Neural progenitor cell (in vitro differentiated cells): ENCODE data around the gene RBM28. TPM values are rescaled to one million over a fixed set of nuclear protein-coding genes. Genes with fewer than 3 reads are reported as not detected.

ENCODE experiments used
- DNase-seq: peaks from one replicate; pipeline ENCODE4 v3.0.0-alpha.2; 2016; ENCODE audit warnings: low spot score
- H2AFZ ChIP-seq: fragments of 200-600 bp; sonication (generic); replicated peaks from 2 replicates; pipeline ENCODE4 v1.6.1; 2016; ENCODE audit warnings: antibody characterized with exemption
- H3F3A ChIP-seq: fragments of 200-600 bp; sonication (generic); 2 replicates; pipeline ENCODE4 v1.6.1; 2016; ENCODE audit warnings: antibody characterized with exemption, low read depth
- H3K27ac ChIP-seq: fragments of 200-600 bp; sonication (generic); 2 replicates; pipeline ENCODE4 v1.5.1; 2016; ENCODE audit warnings: mild to moderate bottlenecking
- H3K27me3 ChIP-seq: fragments of 200-600 bp; sonication (generic); 2 replicates; pipeline ENCODE4 v1.6.1; 2016; ENCODE audit warnings: mild to moderate bottlenecking, moderate library complexity
- H3K36me3 ChIP-seq: fragments of 200-600 bp; sonication (generic); 2 replicates; pipeline ENCODE4 v1.5.1; 2016
- H3K4me1 ChIP-seq: fragments of 200-600 bp; sonication (generic); 2 replicates; pipeline ENCODE4 v1.6.1; 2016; ENCODE audit warnings: mixed run types
- H3K4me2 ChIP-seq: fragments of 200-600 bp; sonication (generic); 2 replicates; pipeline ENCODE4 v1.6.1; 2016
- H3K4me3 ChIP-seq: fragments of 200-600 bp; sonication (generic); 2 replicates; pipeline ENCODE4 v1.5.1; 2016
- H3K79me2 ChIP-seq: fragments of 200-600 bp; sonication (generic); 2 replicates; pipeline ENCODE4 v1.6.1; 2016; ENCODE audit warnings: low read depth
- H3K9ac ChIP-seq: fragments of 200-600 bp; sonication (generic); 2 replicates; pipeline ENCODE4 v1.6.1; 2016
- H3K9me3 ChIP-seq: fragments of 200-600 bp; sonication (generic); 2 replicates; pipeline ENCODE4 v1.5.1; 2016; ENCODE audit warnings: low read depth
- H4K20me1 ChIP-seq: fragments of 200-600 bp; sonication (generic); 2 replicates; pipeline ENCODE4 v1.6.1; 2016; ENCODE audit warnings: low read depth
- H3K27ac Mint-ChIP-seq: 3 replicates; pipeline ENCODE4 v1.8.0; 2021; ENCODE audit warnings: mixed read lengths
- H3K27me3 Mint-ChIP-seq: 2 replicates; pipeline ENCODE4 v1.8.0; 2022; ENCODE audit warnings: low read depth, mild to moderate bottlenecking, inconsistent platforms, moderate library complexity, mixed read lengths; ENCODE audit not compliant: insufficient read depth
- H3K36me3 Mint-ChIP-seq: 3 replicates; pipeline ENCODE4 v1.8.0; 2021; ENCODE audit warnings: mixed read lengths
- H3K4me1 Mint-ChIP-seq: 3 replicates; pipeline ENCODE4 v1.8.0; 2021; ENCODE audit warnings: mixed read lengths
- H3K4me3 Mint-ChIP-seq: 3 replicates; pipeline ENCODE4 v1.8.0; 2021; ENCODE audit warnings: mild to moderate bottlenecking, moderate library complexity, mixed read lengths
- H3K9me3 Mint-ChIP-seq: 3 replicates; pipeline ENCODE4 v1.8.0; 2020; ENCODE audit warnings: mixed read lengths
- CTCF ChIP-seq: fragments of 200-600 bp; sonication (generic); IDR thresholded peaks from 2 replicates; pipeline ENCODE4 v1.5.1; 2017; ENCODE audit warnings: antibody characterized with exemption, mild to moderate bottlenecking
- EZH2 ChIP-seq: fragments of 200-600 bp; sonication (generic); IDR thresholded peaks from 2 replicates; pipeline ENCODE4 v1.6.1; 2017; ENCODE audit warnings: antibody characterized with exemption, mild to moderate bottlenecking, moderate library complexity
- EZH2phosphoT487 ChIP-seq: fragments of 200-600 bp; sonication (generic); IDR thresholded peaks from 2 replicates; pipeline ENCODE4 v1.6.1; 2017; ENCODE audit warnings: antibody characterized with exemption
- total RNA-seq: library from RNA; depleted of rRNA; stranded (reverse); fragments of >200 nt; gene quantifications from 2 replicates; pipeline ENCODE4 v1.2.3, GENCODE V29; 2015; ENCODE audit warnings: low replicate concordance

The RBM28 gene
- total RNA-seq, 1 donor from 2014 or later = 33.5 TPM

GRCh38 chr7:128323040-128323439 lies 20.7 kb downstream of the RBM28 start:
- Histone ChIP-seq H3K4me2 (no peak overlapping the region), H3K27me3 (no peaks in the 10 kb centered on the region), H3K9ac (no peak overlapping the region), H3K4me1 (no peaks in the 10 kb centered on the region), H4K20me1 (peaks cover 3% of the 10 kb centered on the region), H3K27ac (no peak overlapping the region), H3F3A (no peaks in the 10 kb centered on the region), H3K4me3 (no peak overlapping the region), H3K36me3 (no peaks in the 10 kb centered on the region), H3K9me3 (no peaks in the 10 kb centered on the region), H2AFZ (no peak overlapping the region), H3K79me2 (no peaks in the 10 kb centered on the region)
- H3K27ac Mint-ChIP-seq = no peak overlapping the region
- no peak for DNase-seq
- no peak overlapping the region for H3K4me3 Mint-ChIP-seq
- no peaks in the 10 kb centered on the region for H3K9me3 Mint-ChIP-seq
- peaks cover 11% of the 10 kb centered on the region for H3K36me3 Mint-ChIP-seq
- no peaks in the 10 kb centered on the region for H3K27me3 Mint-ChIP-seq
- H3K4me1 Mint-ChIP-seq = no peaks in the 10 kb centered on the region
- TF ChIP-seq EZH2phosphoT487 (no peak), CTCF (no peak), EZH2 (no peak)

GRCh38 chr7:128322040-128322643 lies 21.6 kb downstream of the RBM28 start:
- no peak overlapping the region for H3K4me3 Mint-ChIP-seq
- no peak overlapping the region for H3K4me2 ChIP-seq
- H2AFZ ChIP-seq = no peak overlapping the region
- no peaks in the 10 kb centered on the region for H3K27me3 Mint-ChIP-seq
- no peak overlapping the region for H3K9ac ChIP-seq
- no peaks in the 10 kb centered on the region for H3K9me3 Mint-ChIP-seq
- H3K9me3 ChIP-seq = no peaks in the 10 kb centered on the region
- no peaks in the 10 kb centered on the region for H3K4me1 ChIP-seq
- no peaks in the 10 kb centered on the region for H3K27me3 ChIP-seq
- TF ChIP-seq EZH2 = no peak
- TF ChIP-seq CTCF = peak; percentile 50
- H3K36me3 Mint-ChIP-seq = peaks cover 18% of the 10 kb centered on the region
- H3K36me3 ChIP-seq = no peaks in the 10 kb centered on the region
- H3K79me2 ChIP-seq = no peaks in the 10 kb centered on the region
- H3K27ac Mint-ChIP-seq = no peak overlapping the region
- peak; percentile 34 for DNase-seq
- no peaks in the 10 kb centered on the region for H3K4me1 Mint-ChIP-seq
- H3K27ac ChIP-seq = no peak overlapping the region
- no peaks in the 10 kb centered on the region for H4K20me1 ChIP-seq
- H3K4me3 ChIP-seq = no peak overlapping the region
- H3F3A ChIP-seq = no peaks in the 10 kb centered on the region

GRCh38 chr7:128321044-128321422 lies 22.7 kb downstream of the RBM28 start:
- H3K9me3 ChIP-seq = no peaks in the 10 kb centered on the region
- H3K4me2 ChIP-seq = no peak overlapping the region
- Mint-ChIP-seq H3K4me1 (no peaks in the 10 kb centered on the region), H3K36me3 (peaks cover 24% of the 10 kb centered on the region), H3K27me3 (no peaks in the 10 kb centered on the region), H3K9me3 (no peaks in the 10 kb centered on the region), H3K4me3 (no peak overlapping the region), H3K27ac (no peak overlapping the region)
- TF ChIP-seq CTCF = no peak
- TF ChIP-seq EZH2phosphoT487 = no peak
- no peak for TF ChIP-seq EZH2
- H3K4me3 ChIP-seq = no peak overlapping the region
- H3K27me3 ChIP-seq = no peaks in the 10 kb centered on the region
- H3K9ac ChIP-seq = no peak overlapping the region
- no peak overlapping the region for H2AFZ ChIP-seq
- DNase-seq = no peak
- H4K20me1 ChIP-seq = no peaks in the 10 kb centered on the region
- no peaks in the 10 kb centered on the region for H3F3A ChIP-seq
- H3K27ac ChIP-seq = no peak overlapping the region
- H3K4me1 ChIP-seq = no peaks in the 10 kb centered on the region
- no peaks in the 10 kb centered on the region for H3K36me3 ChIP-seq
- H3K79me2 ChIP-seq = no peaks in the 10 kb centered on the region
